ENCODE measurements around the gene NOP53.
"Not testable (repeated sequence)": the region's sequence is repeated elsewhere in the genome, so short reads cannot be mapped to it uniquely, and the experiment has no call there.

DNA sequence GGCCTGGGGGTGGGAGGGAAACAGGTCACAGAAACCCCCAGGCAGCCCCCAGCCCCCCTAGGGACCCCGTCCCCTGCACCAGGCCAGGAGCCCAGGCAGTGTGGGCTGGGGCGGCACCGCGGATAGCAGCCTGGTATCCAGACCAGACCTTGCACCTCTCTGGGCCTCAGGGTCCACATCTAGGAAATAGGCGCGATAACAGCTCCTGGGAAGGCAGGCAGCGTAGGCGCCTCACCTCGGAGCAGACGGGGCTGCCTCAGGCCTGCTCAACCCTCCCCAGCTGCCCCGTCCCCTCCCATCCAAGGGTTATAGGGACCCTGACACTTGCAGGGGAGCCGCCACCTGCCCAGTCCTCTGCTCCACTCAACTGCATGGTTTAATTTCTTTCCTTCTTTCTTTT is 58.3 kb downstream of the NOP53 start:
- TF ChIP-seq, protein P1, sequence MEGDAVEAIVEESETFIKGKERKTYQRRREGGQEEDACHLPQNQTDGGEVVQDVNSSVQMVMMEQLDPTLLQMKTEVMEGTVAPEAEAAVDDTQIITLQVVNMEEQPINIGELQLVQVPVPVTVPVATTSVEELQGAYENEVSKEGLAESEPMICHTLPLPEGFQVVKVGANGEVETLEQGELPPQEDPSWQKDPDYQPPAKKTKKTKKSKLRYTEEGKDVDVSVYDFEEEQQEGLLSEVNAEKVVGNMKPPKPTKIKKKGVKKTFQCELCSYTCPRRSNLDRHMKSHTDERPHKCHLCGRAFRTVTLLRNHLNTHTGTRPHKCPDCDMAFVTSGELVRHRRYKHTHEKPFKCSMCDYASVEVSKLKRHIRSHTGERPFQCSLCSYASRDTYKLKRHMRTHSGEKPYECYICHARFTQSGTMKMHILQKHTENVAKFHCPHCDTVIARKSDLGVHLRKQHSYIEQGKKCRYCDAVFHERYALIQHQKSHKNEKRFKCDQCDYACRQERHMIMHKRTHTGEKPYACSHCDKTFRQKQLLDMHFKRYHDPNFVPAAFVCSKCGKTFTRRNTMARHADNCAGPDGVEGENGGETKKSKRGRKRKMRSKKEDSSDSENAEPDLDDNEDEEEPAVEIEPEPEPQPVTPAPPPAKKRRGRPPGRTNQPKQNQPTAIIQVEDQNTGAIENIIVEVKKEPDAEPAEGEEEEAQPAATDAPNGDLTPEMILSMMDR (conservative IDR thresholded peaks at IDR 0.05; ENCODE audit: low read length): not testable (repeated sequence)
- not testable (repeated sequence) for TF ChIP-seq EZH2phosphoT487 (IDR thresholded peaks at IDR 0.05; ENCODE audit: borderline replicate concordance)
